Endothelial cell of umbilical vein (primary cell): Measurements from ENCODE around the gene SNRPA. TPM values are rescaled to one million over a fixed set of nuclear protein-coding genes. Genes with fewer than 3 reads are reported as not detected.

ENCODE experiments used
- BruUV-seq: library from RNA; stranded (reverse); fragments of 400-500 nt; replicated peaks from 2 replicates; lab custom pipeline; 2021; lab: Mats Ljungman, UMichigan
- CTCF ChIA-PET: fragments of 300-600, 350-600 bp; sonication (Branson Sonifier 250); formaldehyde crosslinking; loops from one replicate; lab custom pipeline; 2021; ENCODE audit warnings: antibody characterized with exemption, inconsistent platforms; lab: Charles Lee
- POLR2A ChIA-PET: fragments of 300-600, 350-600 bp; sonication (Branson Sonifier 250); formaldehyde crosslinking; loops from one replicate; lab custom pipeline; 2021; ENCODE audit warnings: antibody characterized with exemption, inconsistent platforms; lab: Charles Lee
- DNase-seq: peaks from one replicate; pipeline ENCODE4 v3.0.0-alpha.2; 2011; ENCODE audit warnings: low read depth, low spot score
- FAIRE-seq: peaks from 2 replicates; lab custom pipeline; 2011; peaks lifted over from hg19 to GRCh38; lab: Jason Lieb, UNC
- H2AFZ ChIP-seq: 2 replicates; pipeline ENCODE4 v1.6.0; 2012; ENCODE audit warnings: low read depth, low read length, control low read depth, inconsistent platforms
- H3K27ac ChIP-seq: 2 replicates; pipeline ENCODE4 v1.5.1; 2011; ENCODE audit warnings: low read depth, mild to moderate bottlenecking, control low read depth, low read length, moderate library complexity; ENCODE audit not compliant: insufficient read depth
- H3K27me3 ChIP-seq, 2 experiments: 2 replicates each; pipeline versions ENCODE4 v1.6.0 to v1.6.1; 2011; ENCODE audit warnings: low read length in 2 of 2, mixed read lengths in 1 of 2; ENCODE audit not compliant: control insufficient read depth in 2 of 2, insufficient read depth in 2 of 2
- H3K36me3 ChIP-seq, 2 experiments: 2 replicates in 1 of 2; 3 replicates in 1 of 2; pipeline ENCODE4 v1.5.1; 2011; ENCODE audit warnings: low read length in 2 of 2, mild to moderate bottlenecking in 1 of 2, moderate library complexity in 1 of 2; ENCODE audit not compliant: control insufficient read depth in 2 of 2, insufficient read depth in 2 of 2; ENCODE audit errors: extremely low read depth in 1 of 2
- H3K4me1 ChIP-seq: 3 replicates; pipeline ENCODE4 v1.5.1; 2011; ENCODE audit warnings: mild to moderate bottlenecking, low read length; ENCODE audit not compliant: control insufficient read depth, insufficient read depth; ENCODE audit errors: extremely low read depth
- H3K4me2 ChIP-seq: 2 replicates; pipeline ENCODE4 v1.6.1; 2011; ENCODE audit warnings: low read length, control low read depth, mixed read lengths; ENCODE audit not compliant: insufficient read depth
- H3K4me3 ChIP-seq, 3 experiments: fragments of 200-600 bp in 1 of 3; sonication (generic), shearing (Covaris generic) in 1 of 3; replicated peaks in 1 of 3; 2 replicates each; pipeline ENCODE4 v1.5.1; 2011 to 2016; ENCODE audit warnings: control low read depth in 3 of 3, low read length in 3 of 3, mild to moderate bottlenecking in 2 of 3, inconsistent platforms in 1 of 3, low read depth in 1 of 3, moderate library complexity in 1 of 3; ENCODE audit not compliant: insufficient read depth in 1 of 3
- H3K79me2 ChIP-seq: 2 replicates; pipeline ENCODE4 v1.6.0; 2012; ENCODE audit warnings: low read length, inconsistent platforms; ENCODE audit not compliant: control insufficient read depth, insufficient read depth
- H3K9ac ChIP-seq: replicated peaks from 2 replicates; pipeline ENCODE3; 2011; ENCODE audit warnings: low read length, control low read depth; ENCODE audit not compliant: insufficient read depth; ENCODE audit errors: extremely low read depth
- H3K9me1 ChIP-seq: replicated peaks from 3 replicates; pipeline ENCODE4 v1.6.0; 2011; ENCODE audit warnings: mild to moderate bottlenecking, low read length; ENCODE audit not compliant: control insufficient read depth, insufficient read depth; ENCODE audit errors: extremely low read depth
- H3K9me3 ChIP-seq: replicated peaks from 2 replicates; pipeline ENCODE4 v1.5.1; 2012; ENCODE audit warnings: low read length, inconsistent platforms; ENCODE audit not compliant: control insufficient read depth, insufficient read depth
- H4K20me1 ChIP-seq: replicated peaks from 2 replicates; pipeline ENCODE3; 2011; ENCODE audit warnings: mild to moderate bottlenecking, low read length; ENCODE audit not compliant: control insufficient read depth, insufficient read depth; ENCODE audit errors: extremely low read depth
- CTCF ChIP-seq, 2 donors: IDR thresholded peaks; 1 replicate in 1 of 2; 2 replicates in 1 of 2; pipeline ENCODE4 v1.5.1; 2011; ENCODE audit warnings: low read length in 2 of 2, mild to moderate bottlenecking in 2 of 2, moderate library complexity in 2 of 2, control low read depth in 1 of 2, inconsistent platforms in 1 of 2, low read depth in 1 of 2; ENCODE audit not compliant: insufficient read depth in 1 of 2; ENCODE audit errors: extremely low read depth in 1 of 2
- EZH2 ChIP-seq: IDR thresholded peaks from 2 replicates; pipeline ENCODE4 v1.6.1; 2012; ENCODE audit warnings: borderline replicate concordance, low read depth, mild to moderate bottlenecking, moderate library complexity, low read length, inconsistent platforms; ENCODE audit not compliant: severe bottlenecking
- FOS ChIP-seq: IDR thresholded peaks from 2 replicates; pipeline ENCODE4 v1.6.1; 2011; ENCODE audit warnings: mild to moderate bottlenecking, low read length, moderate library complexity, borderline replicate concordance; ENCODE audit not compliant: insufficient read depth
- GATA2 ChIP-seq: IDR thresholded peaks from 2 replicates; pipeline ENCODE4 v1.7.0; 2011; ENCODE audit warnings: low read depth, mild to moderate bottlenecking, moderate library complexity, mixed read lengths, low read length; ENCODE audit not compliant: insufficient read length, insufficient read depth
- JUN ChIP-seq: IDR thresholded peaks from 2 replicates; pipeline ENCODE4 v1.6.1; 2011; ENCODE audit warnings: borderline replicate concordance, low read depth; ENCODE audit not compliant: insufficient read length, insufficient read depth
- MAX ChIP-seq: IDR thresholded peaks from 2 replicates; pipeline ENCODE4 v1.6.1; 2011; ENCODE audit not compliant: insufficient read depth, insufficient read length
- MYC ChIP-seq: IDR thresholded peaks from one replicate; pipeline ENCODE4 v1.6.1; 2011; ENCODE audit warnings: mild to moderate bottlenecking, low read depth, low read length
- POLR2A ChIP-seq: IDR thresholded peaks from 2 replicates; pipeline ENCODE4 v1.6.1; 2012; ENCODE audit warnings: low read depth, mild to moderate bottlenecking, control low read depth, low read length
- POLR2AphosphoS5 ChIP-seq: IDR thresholded peaks from 2 replicates; pipeline ENCODE4 v1.6.1; 2012; ENCODE audit warnings: low read depth, mild to moderate bottlenecking, control low read depth, low read length, moderate library complexity; ENCODE audit not compliant: insufficient read depth
- dilution Hi-C: fragments of 300-500 bp; cut with MboI; formaldehyde crosslinking; loops from one replicate; pipeline ENCODE4 v1.15.0; 2019; ENCODE audit warnings: low sequenced_read_pairs; ENCODE audit not compliant: extremely low pct_ligation_motif_present
- intact Hi-C: fragments of 100-400 bp; cut with micrococcal nuclease; formaldehyde crosslinking; loops from one replicate; pipeline ENCODE4 v1.10.0; 2022
- polyA plus RNA-seq, 4 experiments: library from polyadenylated mRNA; depleted of rRNA in 3 of 4; stranded (reverse) in 3 of 4; unstranded in 1 of 4; fragments of >200 nt; gene quantifications; 2 replicates each; pipeline versions ENCODE4 v1.2.1 to v1.2.3, GENCODE V29; 2011 to 2012; ENCODE audit warnings: missing spikeins in 1 of 4
- total RNA-seq: library from RNA; stranded (reverse); gene quantifications from 2 replicates; pipeline ENCODE4 v1.2.3, GENCODE V29; 2021

Gene SNRPA
- total and polyA plus RNA-seq, 2 donors (not counting 3 experiments of a cell fraction or from before 2014, with no cell fraction given), result 84.6 to 131 TPM

- Histone ChIP-seq H3K9me3 (no peaks in the 10 kb centered on the region), H4K20me1 (no peaks in the 10 kb centered on the region), H3K36me3 (peaks cover 24 to 51% of the 10 kb centered on the region in 2 experiments), H3K79me2 (peaks cover 63% of the 10 kb centered on the region), H2AFZ (no peak overlapping the region), H3K9me1 (no peaks in the 10 kb centered on the region), H3K9ac (no peak overlapping the region), H3K4me1 (peaks cover 33% of the 10 kb centered on the region), H3K4me2 (no peak overlapping the region), H3K4me3 (no peak overlapping the region), H3K27me3 (no peaks in the 10 kb centered on the region), H3K27ac (no peak overlapping the region)
- DNase-seq (no peak), FAIRE-seq (peak; percentile 31)
- intact Hi-C loops (no loop called here), dilution Hi-C loops (no loop called here)
- no peak for TF ChIP-seq POLR2AphosphoS5
- TF ChIP-seq JUN, result no peak
- TF ChIP-seq CTCF (IDR thresholded peaks at IDR 0.05; ENCODE audit: extremely low read depth in 1 of 2, insufficient read depth in 1 of 2, low read depth in 1 of 2, low read length in 2 of 2), result no peak
- no peak for TF ChIP-seq GATA2
- no peak for TF ChIP-seq MYC
- TF ChIP-seq POLR2A, result no peak
- TF ChIP-seq FOS, result no peak
- no peak for TF ChIP-seq MAX
- no peak for TF ChIP-seq EZH2
- CTCF ChIA-PET, result interaction anchor here (0.5 to 2.0 kb wide), 3 partner anchors 13 to 78 kb away, joined by 3 to 5 read pairs (median 5); partner anchors contain the start of gene EGLN2
- BruUV-seq, result no TSS peak
- POLR2A ChIA-PET, result interaction anchor here (1.7 kb wide), 1 partner anchor 19 kb away, joined by 5 read pairs; the partner anchor contains the start of gene RAB4B
Measured at GRCh38 chr19:40758491-40758890, 7.5 kb downstream of the SNRPA start.
